ENCODE results near the gene HSP90AB1.

The HSP90AB1 gene

DNA sequence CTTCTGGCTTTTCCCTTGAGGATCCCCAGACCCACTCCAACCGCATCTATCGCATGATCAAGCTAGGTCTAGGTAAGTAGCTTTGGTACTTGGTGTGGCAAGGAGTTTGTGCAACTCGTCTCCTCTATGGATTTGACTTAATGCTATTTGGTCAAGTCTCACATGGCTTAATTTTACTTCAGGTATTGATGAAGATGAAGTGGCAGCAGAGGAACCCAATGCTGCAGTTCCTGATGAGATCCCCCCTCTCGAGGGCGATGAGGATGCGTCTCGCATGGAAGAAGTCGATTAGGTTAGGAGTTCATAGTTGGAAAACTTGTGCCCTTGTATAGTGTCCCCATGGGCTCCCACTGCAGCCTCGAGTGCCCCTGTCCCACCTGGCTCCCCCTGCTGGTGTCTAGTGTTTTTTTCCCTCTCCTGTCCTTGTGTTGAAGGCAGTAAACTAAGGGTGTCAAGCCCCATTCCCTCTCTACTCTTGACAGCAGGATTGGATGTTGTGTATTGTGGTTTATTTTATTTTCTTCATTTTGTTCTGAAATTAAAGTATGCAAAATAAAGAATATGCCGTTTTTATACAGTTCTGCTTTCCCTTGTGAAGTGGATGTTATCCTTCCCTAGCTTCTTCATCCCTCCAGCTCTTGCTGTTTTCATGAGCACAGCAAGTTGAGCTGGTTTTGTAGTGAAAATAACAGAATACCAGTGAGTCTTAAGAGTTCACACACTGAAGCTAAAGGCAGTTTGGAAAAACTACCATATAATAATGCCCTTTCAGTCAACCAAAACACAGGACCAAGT is 6.6 kb downstream of the HSP90AB1 start:
- H3K27ac ChIP-seq = no peak overlapping the region
- DNase-seq (ENCODE audit: low read depth, low spot score) = no peak

DNA sequence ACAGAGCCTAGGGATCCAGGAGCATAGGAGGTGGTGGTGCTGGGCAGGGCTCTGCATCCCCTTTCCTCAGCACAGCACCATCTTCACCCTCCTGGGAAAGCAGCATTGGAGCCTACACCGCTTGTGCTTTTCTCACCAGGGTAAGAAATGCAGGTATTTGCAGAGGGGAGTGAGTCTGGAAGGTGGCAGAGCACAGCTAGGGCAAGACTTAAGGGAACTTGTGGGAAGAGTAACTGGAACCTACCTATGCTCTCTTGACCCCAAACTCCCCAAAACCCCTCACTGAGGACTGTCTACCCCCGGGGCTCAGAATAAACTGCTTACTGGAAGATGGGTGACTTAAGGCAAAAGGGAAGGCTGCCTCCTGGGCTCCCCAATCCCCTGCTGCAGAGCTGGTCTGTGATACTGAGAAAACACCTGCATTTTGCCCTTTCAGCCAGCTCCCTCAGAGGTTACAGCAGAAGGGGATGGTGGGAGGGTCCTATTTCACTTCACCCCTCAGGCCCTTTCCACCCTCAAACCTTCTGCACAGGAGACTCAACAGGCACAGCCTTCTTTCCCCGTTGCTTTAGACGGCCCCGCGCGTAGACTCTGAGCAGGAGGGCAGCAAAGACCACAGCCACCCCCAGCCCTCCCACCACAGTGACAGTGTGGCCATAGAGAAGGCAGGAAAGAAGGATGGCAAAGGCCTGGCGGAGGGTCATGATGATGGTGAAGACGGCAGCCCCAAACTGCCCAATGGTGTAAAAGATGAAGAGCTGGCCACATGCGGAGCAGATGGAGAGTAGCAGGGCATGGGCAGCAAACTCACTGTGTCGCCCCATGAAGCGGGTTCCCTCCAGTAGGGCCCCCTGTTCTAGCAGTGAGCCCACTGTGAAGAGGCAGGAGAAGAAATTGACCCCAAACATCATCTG is 7.5 kb downstream of the HSP90AB1 start:
- no peak overlapping the region for H3K27ac ChIP-seq
- no peak for DNase-seq (ENCODE audit: low read depth, low spot score)

GRCh38 chr6:44255105-44255808 is 8.4 kb downstream of the HSP90AB1 start:
- H3K27ac ChIP-seq = peak overlapping the region; percentile 81

GRCh38 chr6:44255871-44256774 is 9.2 kb downstream of the HSP90AB1 start:
- no peak for DNase-seq (ENCODE audit: low read depth, low spot score)
- peak overlapping the region; percentile 81 for H3K27ac ChIP-seq

More at GRCh38 chr6:44255105-44255808, 8.4 kb downstream of the HSP90AB1 start:
- DNase-seq (ENCODE audit: low read depth, low spot score) = no peak

GRCh38 chr6:44256775-44257024 is 9.8 kb downstream of the HSP90AB1 start:
- no peak for DNase-seq (ENCODE audit: low read depth, low spot score)
- peak overlapping the region; percentile 81 for H3K27ac ChIP-seq

DNA sequence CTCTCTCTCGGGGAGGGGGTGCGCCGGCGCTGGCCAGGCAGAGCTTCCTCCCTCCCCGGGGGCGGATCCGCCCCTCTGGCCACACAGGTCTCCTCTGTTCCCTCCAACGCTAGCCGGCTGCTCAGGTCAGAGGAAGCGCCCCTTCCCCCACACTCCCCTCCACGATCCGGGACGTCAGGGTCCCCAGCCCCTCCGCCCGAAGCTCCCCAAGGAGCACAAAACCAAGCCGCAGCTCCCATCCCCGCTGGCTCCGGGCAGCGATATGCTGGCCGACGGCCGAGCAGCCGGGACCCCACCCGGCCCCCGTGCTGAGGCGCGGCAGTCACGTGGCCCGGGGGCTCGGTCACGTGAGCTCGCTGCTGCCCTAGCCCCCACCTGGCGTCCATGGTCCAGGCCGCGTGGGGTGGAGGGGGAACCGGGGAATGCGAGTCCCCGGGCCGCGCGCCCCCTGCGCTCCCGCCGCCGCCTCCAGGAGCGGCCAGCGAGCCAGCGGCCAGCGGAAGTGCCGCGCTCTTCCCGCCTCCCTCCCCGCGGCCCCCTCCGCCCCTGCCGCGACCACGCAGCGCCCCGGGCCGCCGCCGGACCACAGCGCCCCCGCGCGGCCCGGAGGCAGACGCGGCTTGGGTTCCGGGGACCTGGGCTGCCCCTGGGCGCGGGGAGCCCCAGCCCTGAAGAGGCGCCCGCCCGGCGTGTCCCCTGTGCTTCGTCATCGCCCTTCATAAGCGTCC is 10.3 kb downstream of the HSP90AB1 start, which contains the start of gene SLC35B2:
SLC35B2 (minus strand) TSS at position 504 of the 728 bp plus-strand sequence; CDS start at position 386, 118 bp downstream.
- H3K27ac ChIP-seq = peak within 1 kb of the TSS; percentile 81
- no peak for DNase-seq (ENCODE audit: low read depth, low spot score)

DNA sequence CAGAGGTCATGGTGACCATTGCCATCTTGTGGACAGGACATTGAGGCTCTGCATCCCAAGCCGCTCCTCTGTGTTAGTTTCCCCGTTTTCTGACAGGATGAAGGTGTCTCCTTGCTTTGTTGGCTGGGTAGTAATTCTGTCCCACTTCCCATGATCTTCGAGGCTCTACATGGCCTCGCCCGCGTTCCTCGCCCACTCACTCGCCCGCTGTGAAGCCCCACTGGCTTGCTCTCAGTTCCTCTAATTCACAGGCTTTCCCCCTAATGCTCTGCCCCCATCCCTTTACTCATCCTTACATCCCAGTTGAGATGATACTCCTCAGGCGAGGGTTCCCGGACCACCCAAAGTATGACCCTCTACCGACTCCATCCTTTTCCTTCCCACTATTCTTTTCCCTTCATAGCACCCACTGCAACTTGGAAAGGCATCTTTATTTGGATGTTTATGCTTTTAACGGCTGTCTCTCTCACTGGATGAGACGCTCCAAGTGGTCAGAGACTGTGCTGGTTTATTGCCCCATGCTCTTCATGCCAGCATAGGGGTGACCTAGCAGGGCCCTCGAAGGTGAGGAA is 10.9 kb downstream of the HSP90AB1 start:
- H3K27ac ChIP-seq = peak overlapping the region; percentile 81
- no peak for DNase-seq (ENCODE audit: low read depth, low spot score)

- H3K27ac ChIP-seq = no peak overlapping the region
- DNase-seq (ENCODE audit: low read depth, low spot score) = no peak
These were observed 11.5 kb downstream of the HSP90AB1 start for GRCh38 chr6:44258325-44258863.

- no peak overlapping the region for H3K27ac ChIP-seq
- no peak for DNase-seq (ENCODE audit: low read depth, low spot score)
These were observed 12.0 kb downstream of the HSP90AB1 start for GRCh38 chr6:44258921-44259320.

- H3K27ac ChIP-seq = no peak overlapping the region
- DNase-seq (ENCODE audit: low read depth, low spot score) = no peak
These were observed 13.1 kb downstream of the HSP90AB1 start for GRCh38 chr6:44260011-44260410.

DNA sequence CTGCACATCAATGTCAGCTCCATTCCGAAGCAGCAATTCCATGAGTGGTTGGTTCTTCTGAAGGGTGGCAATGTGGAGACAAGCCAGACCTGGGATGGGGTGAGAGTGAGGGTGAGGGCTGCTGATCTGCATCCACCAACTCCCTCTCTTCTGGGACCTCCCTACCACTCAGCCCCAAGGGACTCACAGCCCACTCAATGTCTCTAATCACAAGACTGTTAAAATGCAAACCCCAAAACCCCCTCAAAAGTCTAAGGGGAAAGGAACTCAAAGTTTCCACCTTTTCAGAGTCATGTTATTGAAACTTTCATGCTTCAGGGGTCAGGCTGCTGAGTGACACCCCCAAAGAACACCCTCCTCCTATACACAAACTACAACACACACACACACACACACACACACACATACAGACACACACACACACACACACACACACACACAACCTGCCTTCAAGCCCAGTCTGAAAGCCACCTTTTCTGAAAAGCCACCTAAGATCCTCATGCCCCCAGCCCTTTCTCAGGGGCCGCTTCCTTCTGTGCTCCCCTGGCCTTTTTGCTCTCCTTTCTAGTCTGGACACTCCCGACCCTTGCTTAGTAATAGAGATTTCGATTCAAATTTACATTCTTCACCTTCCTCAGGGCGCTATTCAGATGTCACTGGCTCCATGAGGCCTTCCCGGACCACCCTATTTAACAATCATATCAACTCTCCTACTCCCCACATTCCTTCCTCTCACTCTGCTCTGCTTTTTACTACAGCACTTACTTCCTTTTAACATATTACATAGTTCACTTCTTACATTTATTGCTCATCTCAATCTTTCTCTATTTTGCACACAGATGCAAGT is 13.8 kb downstream of the HSP90AB1 start:
- no peak overlapping the region for H3K27ac ChIP-seq
- no peak for DNase-seq (ENCODE audit: low read depth, low spot score)

DNA sequence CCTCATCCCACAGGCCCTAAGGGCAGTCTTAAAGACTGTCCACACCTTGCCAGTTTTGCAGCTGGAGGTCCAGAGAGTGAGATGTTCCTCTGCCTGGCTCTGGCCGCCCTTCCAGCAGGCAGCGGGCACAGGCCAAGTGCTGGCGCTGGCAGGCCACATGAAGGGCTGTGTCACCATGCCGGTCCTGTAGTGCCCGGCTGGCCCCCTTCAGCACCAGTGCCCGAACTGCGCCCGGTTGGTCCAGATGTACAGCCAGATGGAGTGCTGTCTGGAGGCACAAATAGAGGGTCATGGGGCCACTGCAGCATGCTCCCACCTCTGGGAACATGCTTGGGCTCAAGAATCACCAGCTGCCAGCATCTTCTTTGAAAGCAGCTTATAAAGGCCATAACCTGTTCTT is 14.7 kb downstream of the HSP90AB1 start:
- no peak for DNase-seq (ENCODE audit: low read depth, low spot score)
- H3K27ac ChIP-seq = no peak overlapping the region

- DNase-seq (ENCODE audit: low read depth, low spot score) = no peak
- no peak overlapping the region for H3K27ac ChIP-seq
These were observed 15.8 kb downstream of the HSP90AB1 start for GRCh38 chr6:44262467-44263353.

DNA sequence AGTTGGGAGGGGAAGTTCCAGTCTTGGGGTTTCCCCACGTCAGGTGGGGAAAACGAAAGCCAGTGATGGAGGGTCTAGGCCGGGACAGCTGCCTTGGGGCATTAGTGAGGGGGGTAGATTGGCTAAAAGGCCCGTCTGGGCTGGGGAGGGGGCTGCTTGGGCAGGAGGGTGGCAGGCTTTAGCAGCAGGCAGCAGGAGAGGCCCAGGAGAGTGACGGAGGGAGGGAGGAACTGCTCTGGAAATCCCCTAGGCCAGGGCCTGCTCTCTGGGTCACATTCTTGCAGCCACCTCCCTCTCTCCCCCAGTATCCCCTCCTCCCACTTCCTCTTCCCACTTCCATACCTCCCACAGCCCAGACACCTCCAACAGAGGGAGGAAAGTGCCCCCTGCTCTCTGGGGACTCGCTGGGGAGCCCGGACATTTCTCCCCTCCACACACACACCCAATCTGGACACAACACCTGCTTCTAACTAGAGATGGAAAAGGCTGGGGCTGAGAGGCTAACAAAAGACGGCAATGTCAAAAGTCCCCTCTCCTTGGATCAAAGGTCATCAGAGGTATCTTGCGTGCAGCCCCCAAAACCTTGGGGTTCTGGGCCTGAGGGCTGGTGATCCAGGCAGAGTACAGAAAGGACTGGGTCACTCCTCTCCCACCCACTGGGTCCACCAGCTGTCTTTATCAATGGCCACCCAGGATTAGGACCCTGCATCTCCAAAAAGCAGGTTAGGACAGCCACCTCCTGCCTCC is 16.6 kb downstream of the HSP90AB1 start:
- no peak overlapping the region for H3K27ac ChIP-seq
- no peak for DNase-seq (ENCODE audit: low read depth, low spot score)

DNA sequence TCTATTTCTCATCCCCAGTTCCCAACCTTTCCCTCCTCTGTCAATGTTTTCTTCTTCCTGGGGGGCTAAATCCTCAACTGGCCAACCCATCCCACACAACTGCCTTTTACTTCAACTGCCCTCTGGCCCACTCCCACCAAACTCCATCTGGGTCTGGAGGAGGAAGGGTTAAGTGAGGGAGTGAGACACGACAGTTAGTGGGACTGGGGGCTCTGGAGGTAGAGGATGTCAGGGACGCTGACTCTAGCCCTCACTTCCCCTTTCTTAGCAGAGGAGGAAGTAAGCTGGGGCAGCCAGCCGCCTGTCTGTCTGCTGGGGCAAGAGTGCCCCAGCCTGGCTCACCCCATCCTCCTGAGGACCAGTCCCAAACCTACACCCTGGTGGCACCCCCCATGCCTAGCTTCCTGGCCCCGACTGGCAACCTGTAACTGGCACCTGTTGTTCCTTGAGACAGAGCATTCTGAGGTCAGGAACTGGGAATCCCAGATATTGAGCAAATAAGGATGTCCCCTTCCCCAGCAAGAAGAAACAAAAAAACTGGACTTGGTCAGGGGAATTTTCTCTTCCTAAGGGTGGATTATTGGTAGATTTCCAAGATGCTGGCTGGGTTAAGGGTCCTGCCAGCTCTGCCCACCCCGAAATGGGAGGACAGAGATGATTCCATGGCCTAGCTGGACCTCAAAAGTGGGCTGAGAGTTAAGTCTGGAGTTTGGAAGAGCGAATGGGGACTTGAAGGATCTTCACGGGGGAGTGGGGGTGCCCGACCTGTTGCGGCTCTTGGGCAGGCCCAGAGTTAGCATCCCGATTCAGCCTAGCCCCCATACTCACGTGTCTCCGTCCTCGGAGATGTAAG is 17.5 kb downstream of the HSP90AB1 start:
- H3K27ac ChIP-seq = peak overlapping the region; percentile 46
- no peak for DNase-seq (ENCODE audit: low read depth, low spot score)

Data from epithelial cell of prostate (primary cell).